Naive thymus-derived CD4-positive, alpha-beta T cell (primary cell): ENCODE measurements around the gene BSN. TPM values are rescaled to one million over a fixed set of nuclear protein-coding genes. Genes with fewer than 3 reads are reported as not detected.
"Not testable (repeated sequence)": the region's sequence is repeated elsewhere in the genome, so short reads cannot be mapped to it uniquely, and the experiment has no call there.

ENCODE experiments used
- ATAC-seq: fragments of 150-1000 bp; cut with Tn5 transposase; 2 replicates; pipeline ENCODE4 v1.10.0; 2021; ENCODE audit warnings: mild to moderate bottlenecking, moderate library complexity
- CTCF ChIA-PET: fragments of 350-600 bp; sonication (Branson Sonifier 250); formaldehyde crosslinking; loops from one replicate; lab custom pipeline; 2021; ENCODE audit warnings: antibody characterized with exemption; lab: Charles Lee
- POLR2A ChIA-PET: fragments of 350-600 bp; sonication (Branson Sonifier 250); formaldehyde crosslinking; loops from one replicate; lab custom pipeline; 2021; ENCODE audit warnings: antibody characterized with exemption, inconsistent platforms; lab: Charles Lee
- DNase-seq, 9 donors: peaks; one replicate each; pipeline versions ENCODE4 v3.0.0 to v3.0.0-alpha.2; 2020 to 2022; ENCODE audit warnings: mixed read lengths in 1 of 9
- H3K27ac ChIP-seq: one replicate; pipeline ENCODE4 v1.7.0; 2013; ENCODE audit warnings: mild to moderate bottlenecking, low read depth, low read length, moderate library complexity
- H3K27me3 ChIP-seq, 2 donors: one replicate each; pipeline ENCODE4 v1.7.0; 2013; ENCODE audit warnings: low read length in 2 of 2, mild to moderate bottlenecking in 2 of 2, moderate library complexity in 2 of 2; ENCODE audit not compliant: control insufficient read depth in 2 of 2, insufficient read depth in 2 of 2
- H3K36me3 ChIP-seq, 3 experiments: 1 replicate in 2 of 3; 2 replicates in 1 of 3; pipeline ENCODE4 v1.7.0; 2013; ENCODE audit warnings: low read length in 3 of 3, mild to moderate bottlenecking in 3 of 3, moderate library complexity in 1 of 3; ENCODE audit not compliant: insufficient read depth in 3 of 3, control insufficient read depth in 2 of 3
- H3K4me1 ChIP-seq, 2 donors: one replicate each; pipeline ENCODE4 v1.7.0; 2013; ENCODE audit warnings: low read length in 2 of 2, mild to moderate bottlenecking in 2 of 2, moderate library complexity in 1 of 2; ENCODE audit not compliant: control insufficient read depth in 2 of 2, insufficient read depth in 2 of 2
- H3K4me3 ChIP-seq: 2 replicates; pipeline ENCODE4 v1.7.0; 2013; ENCODE audit warnings: mild to moderate bottlenecking, low read length
- H3K9me3 ChIP-seq, 3 experiments: 1 replicate in 2 of 3; 2 replicates in 1 of 3; pipeline ENCODE4 v1.7.0; 2013; ENCODE audit warnings: low read length in 3 of 3; ENCODE audit not compliant: control insufficient read depth in 2 of 3
- H3K27ac Mint-ChIP-seq, 9 donors: one replicate each; pipeline ENCODE4 v1.8.0; 2020 to 2022; ENCODE audit warnings: mixed read lengths in 9 of 9, mild to moderate bottlenecking in 8 of 9, moderate library complexity in 5 of 9, inconsistent platforms in 2 of 9
- H3K27me3 Mint-ChIP-seq, 5 donors: one replicate each; pipeline ENCODE4 v1.8.0; 2021 to 2022; ENCODE audit warnings: mixed read lengths in 5 of 5, mild to moderate bottlenecking in 1 of 5
- H3K36me3 Mint-ChIP-seq, 5 donors: one replicate each; pipeline ENCODE4 v1.8.0; 2020 to 2022; ENCODE audit warnings: mixed read lengths in 5 of 5, mild to moderate bottlenecking in 3 of 5, inconsistent platforms in 1 of 5
- H3K4me1 Mint-ChIP-seq, 7 donors: one replicate each; pipeline ENCODE4 v1.8.0; 2020 to 2022; ENCODE audit warnings: mixed read lengths in 7 of 7, mild to moderate bottlenecking in 3 of 7, inconsistent platforms in 1 of 7
- H3K4me3 Mint-ChIP-seq, 10 donors: one replicate each; pipeline ENCODE4 v1.8.0; 2020 to 2022; ENCODE audit warnings: mild to moderate bottlenecking in 10 of 10, mixed read lengths in 10 of 10, moderate library complexity in 6 of 10, inconsistent platforms in 2 of 10
- H3K9me3 Mint-ChIP-seq, 11 donors: one replicate each; pipeline ENCODE4 v1.8.0; 2020 to 2022; ENCODE audit warnings: mixed read lengths in 11 of 11, mild to moderate bottlenecking in 4 of 11, inconsistent platforms in 1 of 11, moderate library complexity in 1 of 11
- intact Hi-C, 2 donors: fragments of 100-400 bp; cut with micrococcal nuclease; formaldehyde crosslinking; loops; one replicate each; pipeline ENCODE4 v1.15.1; 2023
- polyA plus RNA-seq, 2 donors: library from polyadenylated mRNA; unstranded; fragments of 300-500 nt; fragmentation: Illumina TruSeq; gene quantifications; one replicate each; pipeline ENCODE4 v1.2.3, GENCODE V29; 2021
- total RNA-seq, 6 experiments: library from RNA in 5 of 6; stranded (reverse) in 5 of 6; gene quantifications; 1 replicate in 5 of 6; 2 replicates in 1 of 6; pipeline ENCODE4 v1.2.3 and lab custom pipeline; 2021 to 2026

Gene BSN
- total and polyA plus RNA-seq, 7 experiments from 2014 or later, result 0.12 to 0.16 (median 0.14) TPM; not detected in 2

DNA sequence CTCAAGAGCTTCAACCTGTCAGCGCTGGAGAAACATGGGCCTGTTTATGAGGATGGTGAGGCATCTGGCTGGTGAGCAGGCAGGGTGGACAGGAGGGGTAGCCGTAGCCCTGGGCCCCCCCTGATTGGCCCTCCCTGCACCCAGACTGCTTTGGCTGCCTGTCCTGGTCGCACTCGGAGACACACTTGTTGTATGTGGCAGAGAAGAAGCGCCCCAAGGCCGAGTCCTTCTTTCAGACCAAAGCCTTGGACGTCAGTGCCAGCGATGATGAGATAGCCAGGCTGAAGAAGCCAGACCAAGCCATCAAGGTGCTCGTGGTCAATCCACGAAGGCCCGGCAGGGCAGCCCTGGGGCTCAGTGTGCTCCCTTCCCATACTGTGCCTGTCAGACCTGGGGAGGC is 121.6 kb downstream of the BSN start:
- no peak overlapping the region for H3K27ac ChIP-seq
- intact Hi-C loops, result loop anchor here in 1 of 2 donors (2.0 to 10.0 kb wide), 2 partner anchors 669 to 889 kb away; partner anchors contain the start of genes C3orf18, HEMK1 and WDR6
- no peaks in the 10 kb centered on the region for H3K9me3 ChIP-seq
- Mint-ChIP-seq H3K27me3 (no peaks in the 10 kb centered on the region), H3K4me1 (peaks cover 22 to 57% (median 43%) of the 10 kb centered on the region in 7 donors), H3K36me3 (peaks cover 0 to 25% (median 9%) of the 10 kb centered on the region in 5 donors), H3K9me3 (no peaks in the 10 kb centered on the region), H3K4me3 (peak overlapping the region in 8 of 10 donors; percentile 90 to 97 (median 94)), H3K27ac (peak overlapping the region in 3 of 9 donors; percentile 19 to 99 (median 37))
- peaks cover 16 to 31% of the 10 kb centered on the region in 2 donors for H3K4me1 ChIP-seq
- ATAC-seq (no peak), DNase-seq (no peak)
- no peak overlapping the region for H3K4me3 ChIP-seq
- H3K27me3 ChIP-seq, result no peaks in the 10 kb centered on the region
- H3K36me3 ChIP-seq, result peaks cover 9 to 58% (median 23%) of the 10 kb centered on the region in 3 experiments
- ChIA-PET POLR2A (no interaction called here), CTCF (interaction anchor here (0.9 kb wide), 1 partner anchor 136 kb away, joined by 6 read pairs; no protein-coding TSS in a partner anchor)

- H3K4me3 Mint-ChIP-seq, result peak overlapping the region in 1 of 10 donors; percentile 39
- CTCF ChIA-PET, result interaction anchor here (0.5 to 2.0 kb wide), 2 partner anchors 12 to 141 kb away, joined by 3 to 5 read pairs; no protein-coding TSS in a partner anchor
- no peaks in the 10 kb centered on the region for H3K27me3 Mint-ChIP-seq
- DNase-seq, result no peak
- Histone ChIP-seq H3K36me3 (peaks cover 9 to 86% (median 31%) of the 10 kb centered on the region in 3 experiments), H3K4me1 (peaks cover 0 to 15% of the 10 kb centered on the region in 2 donors), H3K27ac (no peak overlapping the region), H3K4me3 (no peak overlapping the region), H3K9me3 (no peaks in the 10 kb centered on the region), H3K27me3 (no peaks in the 10 kb centered on the region)
- H3K27ac Mint-ChIP-seq, result no peak overlapping the region
- H3K4me1 Mint-ChIP-seq, result peaks cover 2 to 32% (median 22%) of the 10 kb centered on the region in 7 donors
- peaks cover 0 to 25% (median 9%) of the 10 kb centered on the region in 5 donors for H3K36me3 Mint-ChIP-seq
- no peak for ATAC-seq
- POLR2A ChIA-PET, result interaction anchor here (1.1 kb wide), 1 partner anchor 43 kb away, joined by 3 read pairs; no protein-coding TSS in a partner anchor
- intact Hi-C loops, result no loop called here
- H3K9me3 Mint-ChIP-seq, result no peaks in the 10 kb centered on the region
Observed at GRCh38 chr3:49680493-49681231, 126.4 kb downstream of the BSN start.

DNA sequence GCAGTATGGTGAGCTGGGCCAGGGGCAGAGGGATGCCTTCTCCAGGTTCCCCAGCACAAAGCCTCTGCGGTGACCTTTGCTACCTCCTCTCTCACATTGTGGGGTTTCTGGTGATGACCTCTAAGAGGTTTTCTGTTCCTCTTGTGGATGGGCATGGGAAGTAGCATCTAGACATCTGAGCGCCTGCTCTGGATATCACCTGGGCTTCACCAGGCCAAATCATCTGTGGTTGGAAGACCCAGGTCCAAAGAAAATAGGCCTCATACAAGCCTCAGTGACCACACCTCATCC is 126.9 kb downstream of the BSN start:
- Histone ChIP-seq H3K9me3 (no peaks in the 10 kb centered on the region), H3K4me3 (no peak overlapping the region), H3K4me1 (peaks cover 0 to 10% of the 10 kb centered on the region in 2 donors), H3K36me3 (peaks cover 9 to 80% (median 31%) of the 10 kb centered on the region in 3 experiments), H3K27ac (no peak overlapping the region), H3K27me3 (no peaks in the 10 kb centered on the region)
- intact Hi-C loops, result no loop called here
- Mint-ChIP-seq H3K4me1 (peaks cover 0 to 27% (median 17%) of the 10 kb centered on the region in 7 donors), H3K27me3 (no peaks in the 10 kb centered on the region), H3K36me3 (peaks cover 0 to 23% (median 9%) of the 10 kb centered on the region in 5 donors), H3K4me3 (no peak overlapping the region), H3K27ac (no peak overlapping the region), H3K9me3 (no peaks in the 10 kb centered on the region)
- CTCF ChIA-PET, result interaction anchor here (0.8 to 2.0 kb wide), 2 partner anchors 10 to 141 kb away, joined by 3 to 5 read pairs; no protein-coding TSS in a partner anchor
- ATAC-seq (no peak), DNase-seq (no peak)
- POLR2A ChIA-PET, result no interaction called here

- CTCF ChIA-PET, result interaction anchor here (0.8 to 2.0 kb wide), 2 partner anchors 11 to 141 kb away, joined by 3 to 5 read pairs; no protein-coding TSS in a partner anchor
- DNase-seq (no peak), ATAC-seq (no peak)
- intact Hi-C loops, result no loop called here
- H3K36me3 Mint-ChIP-seq, result peaks cover 0 to 20% (median 9%) of the 10 kb centered on the region in 5 donors
- no peaks in the 10 kb centered on the region for H3K9me3 ChIP-seq
- H3K9me3 Mint-ChIP-seq, result no peaks in the 10 kb centered on the region
- no peaks in the 10 kb centered on the region for H3K27me3 Mint-ChIP-seq
- POLR2A ChIA-PET, result no interaction called here
- H3K36me3 ChIP-seq, result peaks cover 9 to 77% (median 31%) of the 10 kb centered on the region in 3 experiments
- H3K27ac ChIP-seq, result no peak overlapping the region
- H3K4me1 ChIP-seq, result peaks cover 0 to 6% of the 10 kb centered on the region in 2 donors
- no peak overlapping the region for H3K4me3 Mint-ChIP-seq
- no peak overlapping the region for H3K4me3 ChIP-seq
- no peaks in the 10 kb centered on the region for H3K27me3 ChIP-seq
- H3K27ac Mint-ChIP-seq, result no peak overlapping the region
- peaks cover 0 to 23% (median 13%) of the 10 kb centered on the region in 7 donors for H3K4me1 Mint-ChIP-seq
Observed at GRCh38 chr3:49681543-49681942, 127.3 kb downstream of the BSN start.

- no peaks in the 10 kb centered on the region for H3K4me1 ChIP-seq
- H3K4me1 Mint-ChIP-seq, result peaks cover 0 to 15% (median 10%) of the 10 kb centered on the region in 7 donors
- intact Hi-C loops, result no loop called here
- peaks cover 0 to 2% (median 0%) of the 10 kb centered on the region in 11 donors for H3K9me3 Mint-ChIP-seq
- ATAC-seq (no peak), DNase-seq (no peak)
- peaks cover 0 to 15% (median 7%) of the 10 kb centered on the region in 5 donors for H3K36me3 Mint-ChIP-seq
- H3K27me3 ChIP-seq, result no peaks in the 10 kb centered on the region
- H3K4me3 ChIP-seq, result no peak overlapping the region
- ChIA-PET POLR2A (interaction anchor here (0.8 kb wide), 1 partner anchor 35 kb away, joined by 3 read pairs; no protein-coding TSS in a partner anchor), CTCF (interaction anchor here (1.0 kb wide), 1 partner anchor 11 kb away, joined by 5 read pairs; no protein-coding TSS in a partner anchor)
- H3K9me3 ChIP-seq, result no peaks in the 10 kb centered on the region
- peaks cover 9 to 61% (median 28%) of the 10 kb centered on the region in 3 experiments for H3K36me3 ChIP-seq
- H3K27ac ChIP-seq, result no peak overlapping the region
- H3K27ac Mint-ChIP-seq, result no peak overlapping the region
- no peak overlapping the region for H3K4me3 Mint-ChIP-seq
- peaks cover 0 to 5% (median 0%) of the 10 kb centered on the region in 5 donors for H3K27me3 Mint-ChIP-seq
Observed at GRCh38 chr3:49683162-49683561, 128.9 kb downstream of the BSN start.

- H3K9me3 ChIP-seq, H3K27ac ChIP-seq, ATAC-seq, H3K27ac Mint-ChIP-seq, H3K9me3 Mint-ChIP-seq, H3K27me3 Mint-ChIP-seq, CTCF ChIA-PET, DNase-seq, H3K4me3 Mint-ChIP-seq, H3K4me1 ChIP-seq, intact Hi-C loops, POLR2A ChIA-PET, H3K27me3 ChIP-seq, H3K4me3 ChIP-seq: not testable (repeated sequence)
- peaks cover 0 to 49% (median 18%) of the 10 kb centered on the region in 3 experiments for H3K36me3 ChIP-seq
- Mint-ChIP-seq H3K4me1 (peaks cover 9 to 25% (median 15%) of the 10 kb centered on the region in 7 donors), H3K36me3 (peaks cover 0 to 12% (median 5%) of the 10 kb centered on the region in 5 donors)
Observed at GRCh38 chr3:49684453-49684852, 130.2 kb downstream of the BSN start.
